CD14-positive monocyte (primary cell): Measurements from ENCODE around the gene UNG. TPM values are rescaled to one million over a fixed set of nuclear protein-coding genes. Genes with fewer than 3 reads are reported as not detected.
A peak's percentile ranks its signal among the peaks of the same experiment; 100 is the strongest.

ENCODE experiments used
- DNase-seq, 3 donors: peaks; one replicate each; pipeline ENCODE4 v3.0.0-alpha.2; 2011 to 2022
- H2AFZ ChIP-seq: 2 replicates; pipeline ENCODE4 v1.6.0; 2012; ENCODE audit warnings: mild to moderate bottlenecking, low read depth, low read length, inconsistent platforms; ENCODE audit not compliant: insufficient read depth, poor library complexity, severe bottlenecking
- H3K27ac ChIP-seq, 2 donors: 1 replicate in 1 of 2; 2 replicates in 1 of 2; pipeline ENCODE4 v1.5.1; 2012 to 2013; ENCODE audit warnings: low read length in 2 of 2, control low read depth in 1 of 2, inconsistent platforms in 1 of 2, low read depth in 1 of 2, mild to moderate bottlenecking in 1 of 2
- H3K27me3 ChIP-seq, 2 donors: one replicate each; pipeline versions ENCODE4 v1.6.0 to v1.6.1; 2011 to 2013; ENCODE audit warnings: low read length in 2 of 2; ENCODE audit not compliant: control insufficient read depth in 2 of 2, insufficient read depth in 2 of 2
- H3K36me3 ChIP-seq, 2 donors: replicated peaks in 1 of 2; 1 replicate in 1 of 2; 2 replicates in 1 of 2; pipeline versions ENCODE4 v1.5.1 to v1.6.1; 2012 to 2013; ENCODE audit warnings: low read length in 2 of 2, control low read depth in 1 of 2, inconsistent platforms in 1 of 2, mild to moderate bottlenecking in 1 of 2; ENCODE audit not compliant: insufficient read depth in 2 of 2, control insufficient read depth in 1 of 2
- H3K4me1 ChIP-seq, 2 donors: 1 replicate in 1 of 2; 2 replicates in 1 of 2; pipeline versions ENCODE4 v1.5.1 to v1.6.1; 2012 to 2013; ENCODE audit warnings: low read length in 2 of 2, control low read depth in 1 of 2, inconsistent platforms in 1 of 2, mild to moderate bottlenecking in 1 of 2, moderate library complexity in 1 of 2; ENCODE audit not compliant: insufficient read depth in 2 of 2, control insufficient read depth in 1 of 2
- H3K4me2 ChIP-seq: replicated peaks from 2 replicates; pipeline ENCODE3; 2012; ENCODE audit warnings: low read length, moderate library complexity, mild to moderate bottlenecking; ENCODE audit not compliant: poor library complexity, severe bottlenecking; ENCODE audit errors: extremely low read depth
- H3K4me3 ChIP-seq, 3 experiments: fragments of 200-600 bp in 1 of 3; sonication (generic) in 1 of 3; replicated peaks in 1 of 3; 1 replicate in 2 of 3; 2 replicates in 1 of 3; pipeline ENCODE4 v1.5.1; 2011 to 2013; ENCODE audit warnings: low read length in 3 of 3, mild to moderate bottlenecking in 3 of 3, control low read depth in 2 of 3, low read depth in 2 of 3, inconsistent platforms in 1 of 3, moderate library complexity in 1 of 3
- H3K79me2 ChIP-seq: 2 replicates; pipeline ENCODE4 v1.6.0; 2012; ENCODE audit warnings: mild to moderate bottlenecking, control low read depth, inconsistent platforms, low read length, moderate library complexity; ENCODE audit not compliant: insufficient read depth
- H3K9ac ChIP-seq: 2 replicates; pipeline ENCODE4 v1.6.0; 2017; ENCODE audit warnings: low read length, mild to moderate bottlenecking; ENCODE audit not compliant: insufficient read depth, poor library complexity, severe bottlenecking
- H3K9me3 ChIP-seq, 2 donors: replicated peaks in 1 of 2; 1 replicate in 1 of 2; 2 replicates in 1 of 2; pipeline versions ENCODE4 v1.5.1 to v1.6.1; 2012 to 2013; ENCODE audit warnings: low read length in 2 of 2, control low read depth in 1 of 2; ENCODE audit not compliant: control insufficient read depth in 1 of 2, insufficient read depth in 1 of 2
- H4K20me1 ChIP-seq: 2 replicates; pipeline ENCODE4 v1.6.0; 2012; ENCODE audit warnings: mild to moderate bottlenecking, low read length, control low read depth, moderate library complexity; ENCODE audit not compliant: insufficient read depth
- H3K27ac Mint-ChIP-seq, 7 donors: one replicate each; pipeline ENCODE4 v1.8.0; 2020; ENCODE audit warnings: mild to moderate bottlenecking in 7 of 7, mixed read lengths in 7 of 7, moderate library complexity in 6 of 7, inconsistent platforms in 2 of 7
- H3K27me3 Mint-ChIP-seq, 3 donors: one replicate each; pipeline ENCODE4 v1.8.0; 2021 to 2022; ENCODE audit warnings: low read depth in 3 of 3, mild to moderate bottlenecking in 3 of 3, mixed read lengths in 3 of 3, moderate library complexity in 3 of 3, inconsistent platforms in 1 of 3
- H3K36me3 Mint-ChIP-seq, 2 donors: one replicate each; pipeline ENCODE4 v1.8.0; 2020; ENCODE audit warnings: mixed read lengths in 2 of 2, inconsistent platforms in 1 of 2, mild to moderate bottlenecking in 1 of 2
- H3K4me1 Mint-ChIP-seq: one replicate; pipeline ENCODE4 v1.8.0; 2020; ENCODE audit warnings: mild to moderate bottlenecking, mixed read lengths
- H3K4me3 Mint-ChIP-seq, 2 donors: one replicate each; pipeline ENCODE4 v1.8.0; 2020; ENCODE audit warnings: mild to moderate bottlenecking in 2 of 2, mixed read lengths in 2 of 2, moderate library complexity in 1 of 2
- H3K9me3 Mint-ChIP-seq, 7 donors: one replicate each; pipeline ENCODE4 v1.8.0; 2020 to 2022; ENCODE audit warnings: mixed read lengths in 7 of 7, mild to moderate bottlenecking in 6 of 7, moderate library complexity in 6 of 7, inconsistent platforms in 2 of 7
- CTCF ChIP-seq: fragments of 200-600 bp; IDR thresholded peaks from one replicate; pipeline ENCODE4 v1.8.0; 2022; ENCODE audit warnings: antibody characterized with exemption, mild to moderate bottlenecking
- WGBS: methylation state at CpG from one replicate; pipeline ENCODE4 v1.1.5; 2013; ENCODE audit warnings: missing lambda C conversion rate; ENCODE audit not compliant: insufficient coverage; 5-methylcytosine and 5-hydroxymethylcytosine counted together
- intact Hi-C, 2 donors: fragments of 100-400 bp; cut with micrococcal nuclease; formaldehyde crosslinking; loops; one replicate each; pipeline versions ENCODE4 v1.15.0 to v1.15.1; 2023
- polyA plus RNA-seq, 3 donors: library from polyadenylated mRNA; depleted of rRNA in 1 of 3; unstranded in 2 of 3; stranded (reverse) in 1 of 3; fragments of 300-500 nt in 2 of 3; fragments of >200 nt in 1 of 3; fragmentation: Illumina TruSeq in 2 of 3; gene quantifications; 1 replicate in 2 of 3; 2 replicates in 1 of 3; pipeline ENCODE4 v1.2.3, GENCODE V29; 2012 to 2021

UNG gene
- polyA plus RNA-seq, 3 donors: 1.1 to 2.1 (median 2.0) TPM

GRCh38 chr12:109121346-109121880 is 24.0 kb downstream of the UNG start:
- WGBS: 96% methylated on average over 2 of the region's 3 CpGs

DNA sequence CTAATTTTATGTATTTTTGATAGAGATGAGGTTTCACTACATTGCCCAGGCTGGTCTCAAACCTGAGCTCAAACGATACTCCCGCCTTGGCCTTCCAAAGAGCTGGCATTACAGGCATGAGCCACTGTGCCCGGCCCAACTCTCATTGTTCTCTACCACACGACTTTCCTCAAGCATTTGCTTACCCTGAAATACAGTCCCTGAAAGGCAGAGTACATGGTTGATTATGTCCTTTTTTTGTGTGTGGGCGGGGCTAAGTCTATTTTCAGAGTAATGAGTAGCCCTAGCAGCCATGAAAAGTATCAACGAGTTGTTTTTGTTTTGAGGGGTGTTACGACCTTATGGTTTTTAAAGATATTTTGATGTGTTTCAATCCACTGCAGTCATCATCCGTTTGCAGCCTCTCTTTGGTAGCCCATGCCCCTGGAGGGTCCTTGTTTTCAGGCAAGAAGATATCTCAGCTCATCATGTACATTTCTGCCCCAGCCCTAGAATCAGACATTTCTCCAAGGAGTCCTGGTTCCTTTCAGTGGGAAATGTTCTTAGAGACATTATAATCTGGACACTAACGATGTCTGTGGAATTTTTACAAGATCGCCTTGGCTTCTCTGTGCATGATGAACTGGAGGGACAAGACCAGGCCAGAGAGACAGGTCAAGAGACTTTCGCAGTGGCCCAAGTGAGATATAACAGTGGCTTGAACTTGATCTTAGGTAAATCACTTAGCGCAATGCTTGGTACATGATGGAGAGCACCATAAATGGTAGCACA is 27.7 kb downstream of the UNG start:
- H4K20me1 ChIP-seq: no peaks in the 10 kb centered on the region
- no peaks in the 10 kb centered on the region for H3K79me2 ChIP-seq
- no peaks in the 10 kb centered on the region for H3K9me3 ChIP-seq
- WGBS: 100% methylated on average over 4 of the region's 12 CpGs
- H3K27me3 Mint-ChIP-seq: peaks cover 0 to 2% (median 0%) of the 10 kb centered on the region in 3 donors
- no peaks in the 10 kb centered on the region for H3K9me3 Mint-ChIP-seq
- no peak overlapping the region for H3K27ac Mint-ChIP-seq
- H3K36me3 ChIP-seq: no peaks in the 10 kb centered on the region
- H3K9ac ChIP-seq: no peak overlapping the region
- DNase-seq: no peak
- no peak for TF ChIP-seq CTCF
- H3K36me3 Mint-ChIP-seq: no peaks in the 10 kb centered on the region
- H3K4me1 Mint-ChIP-seq: no peaks in the 10 kb centered on the region
- H3K27me3 ChIP-seq: no peaks in the 10 kb centered on the region
- H3K4me2 ChIP-seq: no peak overlapping the region
- no peak overlapping the region for H2AFZ ChIP-seq
- H3K27ac ChIP-seq: no peak overlapping the region
- intact Hi-C loops: no loop called here
- no peak overlapping the region for H3K4me3 ChIP-seq
- H3K4me1 ChIP-seq: no peaks in the 10 kb centered on the region
- H3K4me3 Mint-ChIP-seq: no peak overlapping the region

More at GRCh38 chr12:109121346-109121880, 24.0 kb downstream of the UNG start:
- Histone ChIP-seq H3K9ac (no peak overlapping the region), H3K4me2 (no peak overlapping the region), H3K4me1 (no peaks in the 10 kb centered on the region), H3K36me3 (no peaks in the 10 kb centered on the region), H3K27me3 (no peaks in the 10 kb centered on the region), H3K9me3 (no peaks in the 10 kb centered on the region), H4K20me1 (no peaks in the 10 kb centered on the region), H3K79me2 (no peaks in the 10 kb centered on the region), H3K4me3 (no peak overlapping the region), H3K27ac (no peak overlapping the region), H2AFZ (no peak overlapping the region)
- DNase-seq: no peak
- Mint-ChIP-seq H3K27ac (peak overlapping the region in 1 of 7 donors; percentile 9), H3K36me3 (no peaks in the 10 kb centered on the region), H3K9me3 (no peaks in the 10 kb centered on the region), H3K4me1 (no peaks in the 10 kb centered on the region), H3K4me3 (no peak overlapping the region), H3K27me3 (peaks cover 0 to 5% (median 2%) of the 10 kb centered on the region in 3 donors)
- intact Hi-C loops: no loop called here
- TF ChIP-seq CTCF: no peak
